Fibroblast of lung (primary cell): ENCODE data around the gene MOCOS. TPM values are rescaled to one million over a fixed set of nuclear protein-coding genes. Genes with fewer than 3 reads are reported as not detected.

Experiments
- DNase-seq, 2 donors: peaks; one replicate each; pipeline versions ENCODE4 v3.0.0 to v3.0.0-alpha.2; 2010; ENCODE audit warnings: low read depth in 2 of 2
- H2AFZ ChIP-seq: 2 replicates; pipeline ENCODE4 v1.5.1; 2012; ENCODE audit warnings: low read length, control low read depth, inconsistent platforms
- H3K27ac ChIP-seq: 2 replicates; pipeline ENCODE4 v1.5.1; 2011; ENCODE audit warnings: low read length, control low read depth; ENCODE audit not compliant: insufficient read depth
- H3K27me3 ChIP-seq: 2 replicates; pipeline ENCODE4 v1.5.1; 2011; ENCODE audit warnings: mild to moderate bottlenecking, low read length; ENCODE audit not compliant: control insufficient read depth, insufficient read depth
- H3K36me3 ChIP-seq: 2 replicates; pipeline ENCODE4 v1.5.1; 2011; ENCODE audit warnings: low read length; ENCODE audit not compliant: control insufficient read depth, insufficient read depth
- H3K4me1 ChIP-seq: 2 replicates; pipeline ENCODE4 v1.5.1; 2011; ENCODE audit warnings: low read length; ENCODE audit not compliant: control insufficient read depth, insufficient read depth; ENCODE audit errors: extremely low read depth
- H3K4me2 ChIP-seq: 2 replicates; pipeline ENCODE4 v1.5.1; 2011; ENCODE audit warnings: low read length, control low read depth; ENCODE audit not compliant: insufficient read depth; ENCODE audit errors: extremely low read depth
- H3K4me3 ChIP-seq, 4 experiments: fragments of 200-600 bp in 1 of 4; sonication (generic) in 1 of 4; replicated peaks in 1 of 4; 2 replicates each; pipeline ENCODE4 v1.5.1; 2011 to 2016; ENCODE audit warnings: low read length in 4 of 4, low read depth in 3 of 4, mild to moderate bottlenecking in 3 of 4, control low read depth in 2 of 4, inconsistent platforms in 1 of 4, mixed read lengths in 1 of 4; ENCODE audit not compliant: insufficient read depth in 1 of 4; ENCODE audit errors: control extremely low read depth in 1 of 4
- H3K79me2 ChIP-seq: 2 replicates; pipeline ENCODE4 v1.5.1; 2012; ENCODE audit warnings: mild to moderate bottlenecking, low read length, inconsistent platforms; ENCODE audit not compliant: control insufficient read depth, insufficient read depth
- H3K9ac ChIP-seq: 2 replicates; pipeline ENCODE4 v1.5.1; 2011; ENCODE audit warnings: mild to moderate bottlenecking, low read length, control low read depth; ENCODE audit not compliant: insufficient read depth
- H3K9me3 ChIP-seq: 2 replicates; pipeline ENCODE4 v1.5.1; 2012; ENCODE audit warnings: low read depth, low read length; ENCODE audit not compliant: control insufficient read depth, insufficient read depth
- H4K20me1 ChIP-seq: 2 replicates; pipeline ENCODE4 v1.5.1; 2011; ENCODE audit warnings: low read length; ENCODE audit not compliant: control insufficient read depth, insufficient read depth; ENCODE audit errors: extremely low read depth
- CTCF ChIP-seq, 2 donors: IDR thresholded peaks in 1 of 2; conservative IDR thresholded peaks in 1 of 2; 1 replicate in 1 of 2; 2 replicates in 1 of 2; pipeline ENCODE4 v1.5.1; 2011 to 2012; ENCODE audit warnings: low read length in 2 of 2, control low read depth in 1 of 2, inconsistent platforms in 1 of 2, low read depth in 1 of 2, mild to moderate bottlenecking in 1 of 2
- EZH2 ChIP-seq: IDR thresholded peaks from 2 replicates; pipeline ENCODE4 v1.5.1; 2012; ENCODE audit warnings: low read length, control low read depth, mild to moderate bottlenecking; ENCODE audit errors: missing control alignments
- polyA plus RNA-seq, 2 donors: library from polyadenylated mRNA; depleted of rRNA in 1 of 2; stranded (reverse) in 1 of 2; unstranded in 1 of 2; fragments of >200 nt; gene quantifications; 2 replicates each; pipeline ENCODE4 v1.2.1, GENCODE V29; 2011 to 2012; ENCODE audit warnings: missing spikeins in 1 of 2
- total RNA-seq: library from RNA; depleted of rRNA; stranded (reverse); fragments of >200 nt; gene quantifications from 2 replicates; pipeline ENCODE4 v1.2.1, GENCODE V29; 2014

Gene MOCOS
- total and polyA plus RNA-seq, 2 donors (not counting 1 experiment from before 2014, with no cell fraction given): 2.0 to 13.9 TPM

- no peak for TF ChIP-seq CTCF (conservative IDR thresholded peaks at IDR 0.05 in 1 of 2, IDR thresholded peaks at IDR 0.05 in 1 of 2; ENCODE audit: low read depth in 1 of 2, low read length in 2 of 2)
- no peak for TF ChIP-seq EZH2
These were observed 63.5 kb downstream of the MOCOS start for GRCh38 chr18:36250827-36251226.

GRCh38 chr18:36255072-36255698, 67.9 kb downstream of the MOCOS start:
- Histone ChIP-seq H3K4me2 (no peak overlapping the region), H2AFZ (no peak overlapping the region), H4K20me1 (no peaks in the 10 kb centered on the region), H3K9me3 (no peaks in the 10 kb centered on the region), H3K36me3 (no peaks in the 10 kb centered on the region), H3K27ac (no peak overlapping the region), H3K9ac (no peak overlapping the region), H3K4me1 (no peaks in the 10 kb centered on the region), H3K27me3 (no peaks in the 10 kb centered on the region), H3K4me3 (no peak overlapping the region), H3K79me2 (no peaks in the 10 kb centered on the region)
- DNase-seq: no peak
- TF ChIP-seq CTCF (conservative IDR thresholded peaks at IDR 0.05 in 1 of 2, IDR thresholded peaks at IDR 0.05 in 1 of 2; ENCODE audit: low read depth in 1 of 2, low read length in 2 of 2) (no peak), EZH2 (no peak)

More at GRCh38 chr18:36250827-36251226, 63.5 kb downstream of the MOCOS start:
- H3K4me1 ChIP-seq: no peaks in the 10 kb centered on the region
- H3K9me3 ChIP-seq: no peaks in the 10 kb centered on the region
- no peak overlapping the region for H3K27ac ChIP-seq
- H4K20me1 ChIP-seq: no peaks in the 10 kb centered on the region
- H3K79me2 ChIP-seq: no peaks in the 10 kb centered on the region
- DNase-seq: no peak
- H3K36me3 ChIP-seq: no peaks in the 10 kb centered on the region
- H3K4me3 ChIP-seq: no peak overlapping the region
- no peak overlapping the region for H3K4me2 ChIP-seq
- H3K9ac ChIP-seq: no peak overlapping the region
- H2AFZ ChIP-seq: no peak overlapping the region
- H3K27me3 ChIP-seq: no peaks in the 10 kb centered on the region

GRCh38 chr18:36256094-36256493, 68.8 kb downstream of the MOCOS start:
- no peak overlapping the region for H3K4me3 ChIP-seq
- H3K27ac ChIP-seq: no peak overlapping the region
- no peaks in the 10 kb centered on the region for H3K79me2 ChIP-seq
- H3K9me3 ChIP-seq: no peaks in the 10 kb centered on the region
- DNase-seq: no peak
- H3K4me1 ChIP-seq: no peaks in the 10 kb centered on the region
- no peak overlapping the region for H3K4me2 ChIP-seq
- TF ChIP-seq CTCF (conservative IDR thresholded peaks at IDR 0.05 in 1 of 2, IDR thresholded peaks at IDR 0.05 in 1 of 2; ENCODE audit: low read depth in 1 of 2, low read length in 2 of 2) (no peak), EZH2 (no peak)
- no peak overlapping the region for H2AFZ ChIP-seq
- no peaks in the 10 kb centered on the region for H4K20me1 ChIP-seq
- H3K27me3 ChIP-seq: no peaks in the 10 kb centered on the region
- H3K9ac ChIP-seq: no peak overlapping the region
- H3K36me3 ChIP-seq: no peaks in the 10 kb centered on the region
